Myocyte (in vitro differentiated cells): ENCODE data around the gene RMND5B. TPM values are rescaled to one million over a fixed set of nuclear protein-coding genes. Genes with fewer than 3 reads are reported as not detected.
"Not testable (repeated sequence)": the region's sequence is repeated elsewhere in the genome, so short reads cannot be mapped to it uniquely, and the experiment has no call there.

Experiments
- DNase-seq: peaks from one replicate; pipeline ENCODE4 v3.0.0-alpha.2; 2012; ENCODE audit warnings: low read depth
- total RNA-seq: library from RNA; depleted of rRNA; stranded (reverse); fragments of >200 nt; gene quantifications from 2 replicates; pipeline ENCODE4 v1.2.3, GENCODE V29; 2014

RMND5B gene
- total RNA-seq, 1 donor from 2014 or later, result 33.2 TPM

GRCh38 chr5:178129296-178129695, 1.5 kb upstream of the RMND5B start:
- no peak for DNase-seq

- not testable (repeated sequence) for DNase-seq
Measured at GRCh38 chr5:178130234-178130575, 609 bp upstream of the RMND5B start.

- no peak for DNase-seq
Measured at GRCh38 chr5:178131446-178131996, 707 bp downstream of the RMND5B start.

- DNase-seq, result no peak
Measured at GRCh38 chr5:178136990-178137389, 6.2 kb downstream of the RMND5B start.

- no peak for DNase-seq
Measured at GRCh38 chr5:178137991-178138390, 7.2 kb downstream of the RMND5B start.

- DNase-seq, result no peak
Measured at GRCh38 chr5:178141550-178141949, 10.7 kb downstream of the RMND5B start.

- DNase-seq, result no peak
Measured at GRCh38 chr5:178142642-178143041, 11.8 kb downstream of the RMND5B start.

GRCh38 chr5:178143246-178143645, 12.4 kb downstream of the RMND5B start:
- DNase-seq, result no peak

- DNase-seq, result peak; percentile 89
Measured at GRCh38 chr5:178143901-178144300, 13.1 kb downstream of the RMND5B start.

- DNase-seq, result peak; percentile 40
Measured at GRCh38 chr5:178145965-178146820, 15.4 kb downstream of the RMND5B start.

- no peak for DNase-seq
Measured at GRCh38 chr5:178147406-178147805, 16.6 kb downstream of the RMND5B start.

- DNase-seq, result peak; percentile 14
Measured at GRCh38 chr5:178149199-178149932, 18.6 kb downstream of the RMND5B start.

- DNase-seq, result peak; percentile 19
Measured at GRCh38 chr5:178150977-178151734, 20.3 kb downstream of the RMND5B start.

GRCh38 chr5:178152491-178153444, 22.0 kb downstream of the RMND5B start:
- DNase-seq, result no peak

GRCh38 chr5:178153530-178154340, 22.9 kb downstream of the RMND5B start, which contains the start of gene NHP2:
TSS of gene NHP2 (minus strand) at chr5:178153885. CDS start at chr5:178153817, 68 bp downstream.
- peak; percentile 99 for DNase-seq

- DNase-seq, result no peak
Measured at GRCh38 chr5:178155065-178155464, 24.3 kb downstream of the RMND5B start.

GRCh38 chr5:178160176-178160575, 29.4 kb downstream of the RMND5B start:
- no peak for DNase-seq

- no peak for DNase-seq
Measured at GRCh38 chr5:178162481-178162880, 31.7 kb downstream of the RMND5B start.
